Right cardiac atrium (tissue), 5 donors: ENCODE results near the gene TRPC4AP. TPM values are rescaled to one million over a fixed set of nuclear protein-coding genes. Genes with fewer than 3 reads are reported as not detected.

Source experiments
- ATAC-seq, 2 donors: fragments of 200-7000 bp; cut with Tn5 transposase; one replicate each; pipeline versions ENCODE4 v1.8.0 to v1.9.1; 2020; ENCODE audit warnings: moderate library complexity in 2 of 2, mild to moderate bottlenecking in 1 of 2
- DNase-seq, 3 donors: peaks; one replicate each; pipeline ENCODE4 v3.0.0-alpha.2; 2020
- H3K27ac ChIP-seq: one replicate; pipeline ENCODE4 v1.5.1; 2013; ENCODE audit warnings: mild to moderate bottlenecking, low read length, control low read depth, moderate library complexity
- H3K27me3 ChIP-seq: one replicate; pipeline ENCODE4 v1.6.1; 2013; ENCODE audit not compliant: control insufficient read depth, insufficient read depth
- H3K4me1 ChIP-seq: one replicate; pipeline ENCODE4 v1.6.1; 2013; ENCODE audit warnings: low read length; ENCODE audit not compliant: control insufficient read depth, insufficient read depth
- H3K4me3 ChIP-seq: one replicate; pipeline ENCODE4 v1.5.1; 2013; ENCODE audit warnings: low read length, control low read depth
- H3K9me3 ChIP-seq: one replicate; pipeline ENCODE4 v1.6.1; 2013; ENCODE audit warnings: low read length; ENCODE audit not compliant: control insufficient read depth
- whole genome bisulfite sequencing: extraction: QIAGEN DNeasy Blood & Tissue Kit; methylation state at CpG from one replicate; pipeline ENCODE4 v1.1.7; 2013; 5-methylcytosine and 5-hydroxymethylcytosine counted together
- intact Hi-C, 4 donors: fragments of 100-400 bp; cut with DNase I; formaldehyde crosslinking; loops; one replicate each; pipeline versions ENCODE4 v1.11.0 to v1.14.0; 2022 to 2023
- polyA plus RNA-seq: library from polyadenylated mRNA; stranded (reverse); fragments of 200-250 nt; gene quantifications from one replicate; pipeline ENCODE4 v1.2.3, GENCODE V29; 2013
- total RNA-seq, 4 donors: library from RNA; stranded (reverse); fragmentation: NEBNext Ultra II Directional; extraction: Animal tissue kit (Norgen Biotek cat#: 25700); gene quantifications; one replicate each; pipeline ENCODE4 v1.2.1, GENCODE V29; 2021
- donor health status: healthy with polysubstance abuse.
- donor health status: DM: no; HTN: yes; CAD: no.
- donor health status: DM: no; HTN: no; CAD: no.
- donor health status: DM: no; HTN: yes; CAD: no; lungs with severe emphysema.
- donor health status: DM: yes; HTN: yes; CAD: no.

TRPC4AP gene
- total and polyA plus RNA-seq, 5 donors, result 29.1 to 44.6 (median 34.5) TPM

- Histone ChIP-seq H3K27ac (peak overlapping the region; percentile 4), H3K9me3 (no peaks in the 10 kb centered on the region), H3K4me3 (no peak overlapping the region), H3K27me3 (no peaks in the 10 kb centered on the region), H3K4me1 (no peaks in the 10 kb centered on the region)
- peak in 1 of 2 donors; percentile 4 for ATAC-seq
- 70% methylated on average over 18 of the region's 18 CpGs for WGBS
- DNase-seq, result peak; percentile 19 to 60 (median 47)
- intact Hi-C loops, result no loop called here
Observed at GRCh38 chr20:34984756-34985261, 107.8 kb downstream of the TRPC4AP start.

GRCh38 chr20:34983995-34984735 lies 108.4 kb downstream of the TRPC4AP start:
- Histone ChIP-seq H3K27me3 (no peaks in the 10 kb centered on the region), H3K9me3 (no peaks in the 10 kb centered on the region), H3K4me1 (no peaks in the 10 kb centered on the region), H3K4me3 (no peak overlapping the region), H3K27ac (no peak overlapping the region)
- DNase-seq, result peak; percentile 8 to 36 (median 19)
- ATAC-seq, result no peak
- intact Hi-C loops, result no loop called here
- 32% methylated on average over 14 of the region's 14 CpGs for WGBS

- 35% methylated on average over 5 of the region's 5 CpGs for WGBS
- no peaks in the 10 kb centered on the region for H3K9me3 ChIP-seq
- no peaks in the 10 kb centered on the region for H3K27me3 ChIP-seq
- intact Hi-C loops, result no loop called here
- DNase-seq (peak in 2 of 3 donors; percentile 16 to 37), ATAC-seq (no peak)
- no peak overlapping the region for H3K4me3 ChIP-seq
- no peaks in the 10 kb centered on the region for H3K4me1 ChIP-seq
- no peak overlapping the region for H3K27ac ChIP-seq
Observed at GRCh38 chr20:34983089-34983820, 109.4 kb downstream of the TRPC4AP start.

- H3K27me3 ChIP-seq, result no peaks in the 10 kb centered on the region
- no peak overlapping the region for H3K4me3 ChIP-seq
- H3K9me3 ChIP-seq, result no peaks in the 10 kb centered on the region
- H3K27ac ChIP-seq, result peak overlapping the region; percentile 19
- ATAC-seq (no peak), DNase-seq (peak in 2 of 3 donors; percentile 9 to 56)
- no peaks in the 10 kb centered on the region for H3K4me1 ChIP-seq
- WGBS, result 79% methylated on average over 21 of the region's 21 CpGs
- intact Hi-C loops, result no loop called here
Observed at GRCh38 chr20:34982270-34983088, 110.1 kb downstream of the TRPC4AP start.

DNA sequence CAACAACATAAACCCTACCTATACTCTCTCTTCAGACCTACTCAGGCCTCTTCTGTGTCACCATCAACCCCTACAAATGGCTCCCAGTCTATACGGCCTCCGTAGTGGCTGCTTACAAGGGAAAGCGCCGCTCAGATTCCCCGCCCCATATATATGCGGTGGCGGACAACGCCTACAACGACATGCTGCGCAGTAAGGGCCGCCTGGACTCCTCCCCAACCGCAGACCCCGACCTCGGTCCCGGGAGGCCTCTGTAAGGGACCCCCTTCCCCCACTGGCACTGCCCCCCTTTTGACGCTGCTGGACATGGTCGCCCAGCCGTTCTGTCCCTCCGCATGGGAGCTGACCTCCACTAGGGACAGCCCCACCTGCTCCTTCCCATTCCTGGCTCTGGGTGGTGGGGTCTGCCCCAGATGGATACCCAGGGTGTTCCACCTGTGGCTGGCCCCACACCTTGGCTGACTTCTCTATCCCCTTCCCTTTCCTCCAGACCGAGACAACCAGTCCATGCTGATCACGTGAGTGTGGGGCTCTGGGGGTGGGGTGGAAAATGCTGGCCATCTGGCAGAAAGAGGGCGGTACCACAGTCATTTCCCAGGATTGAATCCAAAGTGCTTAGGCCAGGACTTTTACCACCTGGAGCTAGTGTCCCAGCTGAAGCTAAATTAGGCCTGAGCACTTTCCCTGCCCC lies 111.9 kb downstream of the TRPC4AP start:
- no peaks in the 10 kb centered on the region for H3K27me3 ChIP-seq
- no peaks in the 10 kb centered on the region for H3K4me1 ChIP-seq
- WGBS, result 82% methylated on average over 22 of the region's 22 CpGs
- intact Hi-C loops, result no loop called here
- peak overlapping the region; percentile 68 for H3K27ac ChIP-seq
- peak in 2 of 3 donors; percentile 28 to 62 for DNase-seq
- H3K4me3 ChIP-seq, result no peak overlapping the region
- peak in 1 of 2 donors; percentile 5 for ATAC-seq
- no peaks in the 10 kb centered on the region for H3K9me3 ChIP-seq

DNA sequence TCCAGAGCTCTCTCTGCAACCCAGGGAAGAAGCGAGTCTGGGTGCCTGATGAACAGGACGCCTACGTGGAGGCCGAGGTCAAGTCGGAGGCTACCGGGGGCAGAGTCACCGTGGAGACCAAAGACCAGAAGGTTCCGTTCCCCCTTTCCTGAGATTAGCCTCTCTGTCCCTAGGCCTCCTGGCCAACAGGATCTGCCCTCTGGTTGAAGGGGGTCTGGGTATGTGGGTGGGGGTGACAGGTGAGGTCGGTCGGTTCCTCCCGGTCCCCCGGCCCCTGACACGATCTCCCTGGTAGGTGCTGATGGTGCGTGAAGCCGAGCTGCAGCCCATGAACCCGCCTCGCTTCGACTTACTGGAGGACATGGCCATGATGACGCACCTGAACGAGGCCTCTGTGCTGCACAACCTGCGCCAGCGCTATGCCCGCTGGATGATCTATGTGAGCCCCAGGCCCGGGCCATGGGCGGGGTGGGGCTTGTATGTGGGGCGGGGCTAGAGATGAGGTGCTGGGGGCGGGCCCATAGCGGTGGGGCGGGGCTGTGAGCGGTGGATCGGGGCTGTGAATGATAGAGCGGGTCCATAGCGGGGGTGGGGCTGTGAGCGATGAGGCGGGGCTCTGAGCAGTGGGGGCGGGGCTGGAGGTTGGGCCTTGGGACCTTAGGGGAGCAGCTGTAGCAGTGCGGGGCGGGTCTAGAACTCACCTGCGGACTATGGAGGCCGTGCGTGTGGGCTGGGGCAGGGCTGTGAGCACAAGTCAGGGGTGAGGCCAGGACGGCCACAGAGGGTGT lies 113.0 kb downstream of the TRPC4AP start:
- DNase-seq (peak; percentile 57 to 81 (median 78)), ATAC-seq (peak; percentile 44 to 51)
- H3K27ac ChIP-seq, result peak overlapping the region; percentile 86
- WGBS, result 66% methylated on average over 42 of the region's 42 CpGs
- intact Hi-C loops, result no loop called here
- no peaks in the 10 kb centered on the region for H3K27me3 ChIP-seq
- H3K9me3 ChIP-seq, result no peaks in the 10 kb centered on the region
- no peaks in the 10 kb centered on the region for H3K4me1 ChIP-seq
- peak overlapping the region; percentile 48 for H3K4me3 ChIP-seq

- intact Hi-C loops, result no loop called here
- no peaks in the 10 kb centered on the region for H3K9me3 ChIP-seq
- H3K27ac ChIP-seq, result peak overlapping the region; percentile 86
- 62% methylated on average over 10 of the region's 10 CpGs for WGBS
- no peaks in the 10 kb centered on the region for H3K27me3 ChIP-seq
- DNase-seq (peak in 1 of 3 donors; percentile 50), ATAC-seq (peak; percentile 34 to 45)
- no peaks in the 10 kb centered on the region for H3K4me1 ChIP-seq
- peak overlapping the region; percentile 48 for H3K4me3 ChIP-seq
Observed at GRCh38 chr20:34978092-34978744, 114.4 kb downstream of the TRPC4AP start.

GRCh38 chr20:34977365-34978091 lies 115.1 kb downstream of the TRPC4AP start:
- DNase-seq (peak in 1 of 3 donors; percentile 76), ATAC-seq (peak; percentile 48 to 54)
- no peaks in the 10 kb centered on the region for H3K9me3 ChIP-seq
- peak overlapping the region; percentile 93 for H3K27ac ChIP-seq
- no peaks in the 10 kb centered on the region for H3K27me3 ChIP-seq
- no peaks in the 10 kb centered on the region for H3K4me1 ChIP-seq
- peak overlapping the region; percentile 48 for H3K4me3 ChIP-seq
- 42% methylated on average over 17 of the region's 17 CpGs for WGBS
- intact Hi-C loops, result no loop called here

GRCh38 chr20:34976286-34976685 lies 116.3 kb downstream of the TRPC4AP start:
- Histone ChIP-seq H3K4me3 (no peak overlapping the region), H3K27me3 (no peaks in the 10 kb centered on the region), H3K4me1 (no peaks in the 10 kb centered on the region), H3K9me3 (no peaks in the 10 kb centered on the region), H3K27ac (no peak overlapping the region)
- intact Hi-C loops, result no loop called here
- 74% methylated on average over 12 of the region's 12 CpGs for WGBS
- DNase-seq (peak in 2 of 3 donors; percentile 0 to 20), ATAC-seq (no peak)
